Smooth muscle cell (in vitro differentiated cells): ENCODE measurements around the gene ARHGEF40. TPM values are rescaled to one million over a fixed set of nuclear protein-coding genes. Genes with fewer than 3 reads are reported as not detected.

Source experiments
- DNase-seq: peaks from one replicate; lab custom pipeline; 2025; ENCODE audit not compliant: unreplicated experiment; lab: John Stamatoyannopoulos, UW
- H2AFZ ChIP-seq: fragments of 200-600 bp; sonication (generic); 2 replicates; pipeline ENCODE4 v1.6.0; 2016; ENCODE audit warnings: antibody characterized with exemption, low read depth, mild to moderate bottlenecking
- H3F3A ChIP-seq: fragments of 200-600 bp; sonication (generic); 2 replicates; pipeline ENCODE4 v1.6.0; 2017; ENCODE audit warnings: antibody characterized with exemption, low read depth
- H3K27ac ChIP-seq: fragments of 200-600 bp; sonication (generic); 2 replicates; pipeline ENCODE4 v1.5.1; 2016; ENCODE audit warnings: low read depth, mild to moderate bottlenecking
- H3K27me3 ChIP-seq: fragments of 200-600 bp; sonication (generic); 2 replicates; pipeline ENCODE4 v1.6.1; 2016; ENCODE audit warnings: low read depth, mild to moderate bottlenecking
- H3K36me3 ChIP-seq: fragments of 200-600 bp; sonication (generic); 2 replicates; pipeline ENCODE4 v1.5.1; 2016; ENCODE audit warnings: low read depth
- H3K4me1 ChIP-seq: fragments of 200-600 bp; sonication (generic); 2 replicates; pipeline ENCODE4 v1.5.1; 2016; ENCODE audit warnings: low read depth
- H3K4me2 ChIP-seq: fragments of 200-600 bp; sonication (generic); 2 replicates; pipeline ENCODE4 v1.6.0; 2016; ENCODE audit warnings: mild to moderate bottlenecking
- H3K4me3 ChIP-seq: fragments of 200-600 bp; sonication (generic); 2 replicates; pipeline ENCODE4 v1.5.1; 2016; ENCODE audit warnings: mild to moderate bottlenecking
- H3K79me2 ChIP-seq: fragments of 200-600 bp; sonication (generic); 2 replicates; pipeline ENCODE4 v1.6.0; 2016; ENCODE audit warnings: low read depth, mild to moderate bottlenecking
- H3K9ac ChIP-seq: fragments of 200-600 bp; sonication (generic); 2 replicates; pipeline ENCODE4 v1.6.0; 2016; ENCODE audit warnings: low read depth
- H3K9me3 ChIP-seq: fragments of 200-600 bp; sonication (generic); replicated peaks from 2 replicates; pipeline ENCODE4 v1.5.1; 2016; ENCODE audit warnings: low read depth
- H4K20me1 ChIP-seq: fragments of 200-600 bp; sonication (generic); 2 replicates; pipeline ENCODE4 v1.6.0; 2016; ENCODE audit warnings: low read depth
- CTCF ChIP-seq: fragments of 200-600 bp; sonication (generic); IDR thresholded peaks from 2 replicates; pipeline ENCODE4 v1.5.1; 2017; ENCODE audit warnings: borderline replicate concordance, mild to moderate bottlenecking, antibody characterized with exemption; ENCODE audit not compliant: insufficient read depth, poor library complexity, severe bottlenecking
- WGBS: methylation state at CpG from one replicate; pipeline ENCODE4 v1.1.7; 2016; ENCODE audit warnings: low lambda C conversion rate; 5-methylcytosine and 5-hydroxymethylcytosine counted together
- polyA plus RNA-seq: library from polyadenylated mRNA; unstranded; fragments of >200 nt; fragmentation: Nextera tagmentation; extraction: Ambion mirVana; gene quantifications from 2 replicates; pipeline ENCODE4 v1.2.1, GENCODE V29; 2016
- total RNA-seq: library from RNA; depleted of rRNA; stranded (reverse); fragments of >200 nt; gene quantifications from 2 replicates; pipeline ENCODE4 v1.2.3, GENCODE V29; 2014

ARHGEF40 gene
- total and polyA plus RNA-seq, 2 experiments from 2014 or later, result 67.8 to 74.4 TPM

- Histone ChIP-seq H3K4me1 (peaks cover 4% of the 10 kb centered on the region), H3K4me2 (no peak overlapping the region), H3K9me3 (no peaks in the 10 kb centered on the region), H3K27ac (no peak overlapping the region), H2AFZ (no peak overlapping the region), H3K79me2 (no peaks in the 10 kb centered on the region), H3K9ac (no peak overlapping the region), H3K27me3 (no peaks in the 10 kb centered on the region), H3F3A (no peaks in the 10 kb centered on the region), H3K4me3 (no peak overlapping the region), H4K20me1 (no peaks in the 10 kb centered on the region), H3K36me3 (no peaks in the 10 kb centered on the region)
- 92% methylated on average over 7 of the region's 7 CpGs for WGBS
- no peak for DNase-seq
- no peak for TF ChIP-seq CTCF
Measured at GRCh38 chr14:21036751-21037150, 33.4 kb upstream of the ARHGEF40 start.

DNA sequence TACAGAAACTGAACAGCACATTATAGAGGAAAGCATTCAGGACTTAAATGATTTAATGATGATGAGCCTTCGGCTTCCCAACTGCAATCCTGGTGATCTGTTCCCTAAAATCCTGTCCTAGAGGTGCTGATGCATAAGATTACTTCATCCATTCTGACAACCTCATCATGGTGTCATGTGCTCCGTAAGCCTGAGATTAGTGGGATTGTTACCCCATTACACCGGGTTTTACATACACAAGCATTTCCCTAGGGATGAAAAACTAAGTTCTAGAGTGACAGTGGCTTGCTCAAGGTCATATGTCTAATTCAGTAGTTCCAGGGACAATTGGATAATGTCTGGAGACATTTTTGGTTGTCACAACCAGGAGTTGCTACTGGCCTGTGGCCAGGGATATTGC is 32.9 kb upstream of the ARHGEF40 start:
- Histone ChIP-seq H3K9me3 (no peaks in the 10 kb centered on the region), H3K4me1 (peaks cover 4% of the 10 kb centered on the region), H3K27me3 (no peaks in the 10 kb centered on the region), H4K20me1 (no peaks in the 10 kb centered on the region), H3K9ac (no peak overlapping the region), H3K4me2 (no peak overlapping the region), H3K27ac (no peak overlapping the region), H3F3A (no peaks in the 10 kb centered on the region), H3K36me3 (no peaks in the 10 kb centered on the region), H2AFZ (no peak overlapping the region), H3K4me3 (no peak overlapping the region), H3K79me2 (no peaks in the 10 kb centered on the region)
- DNase-seq, result no peak
- no peak for TF ChIP-seq CTCF
- WGBS, result 78% methylated on average over 3 of the region's 3 CpGs

- Histone ChIP-seq H2AFZ (peak overlapping the region; percentile 89), H3K4me2 (peak overlapping the region; percentile 68), H3K4me3 (no peak overlapping the region), H3K4me1 (peaks cover 4% of the 10 kb centered on the region), H4K20me1 (no peaks in the 10 kb centered on the region), H3K9me3 (no peaks in the 10 kb centered on the region), H3K9ac (no peak overlapping the region), H3K27me3 (no peaks in the 10 kb centered on the region), H3K27ac (no peak overlapping the region), H3K36me3 (no peaks in the 10 kb centered on the region), H3K79me2 (no peaks in the 10 kb centered on the region), H3F3A (no peaks in the 10 kb centered on the region)
- no peak for DNase-seq
- TF ChIP-seq CTCF, result no peak
- WGBS, result 42% methylated on average over 10 of the region's 10 CpGs
Measured at GRCh38 chr14:21038441-21039422, 31.4 kb upstream of the ARHGEF40 start.
